ENCODE results near the gene CPZ. TPM values are rescaled to one million over a fixed set of nuclear protein-coding genes. Genes with fewer than 3 reads are reported as not detected.

The CPZ gene
- polyA plus RNA-seq, 1 donor (not counting 4 experiments of a cell fraction or from before 2014, with no cell fraction given), result not detected

DNA sequence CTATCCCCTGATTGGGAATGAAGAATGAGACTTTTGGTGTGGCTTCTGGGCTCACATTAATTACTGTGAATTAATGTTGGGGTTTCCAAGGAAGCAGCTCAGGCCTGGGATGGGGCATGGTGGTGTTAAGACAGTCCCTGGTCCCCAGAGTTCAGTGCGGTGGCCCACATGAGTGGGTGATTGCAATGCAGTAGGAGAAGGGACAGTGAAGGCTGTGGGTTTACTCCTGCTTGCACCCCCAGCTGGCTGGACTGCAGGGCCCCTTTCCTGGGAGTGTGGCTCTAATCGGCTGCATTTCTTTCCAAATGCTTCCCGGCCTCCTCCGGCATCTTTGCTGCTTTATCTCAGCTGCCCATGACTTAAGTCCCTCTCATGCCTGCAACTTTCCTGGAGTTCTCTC, 40.5 kb upstream of the CPZ start:
- dilution Hi-C loops (cut with MboI; ENCODE audit: extremely low pct_ligation_motif_present, low sequenced_read_pairs), result no loop called here

DNA sequence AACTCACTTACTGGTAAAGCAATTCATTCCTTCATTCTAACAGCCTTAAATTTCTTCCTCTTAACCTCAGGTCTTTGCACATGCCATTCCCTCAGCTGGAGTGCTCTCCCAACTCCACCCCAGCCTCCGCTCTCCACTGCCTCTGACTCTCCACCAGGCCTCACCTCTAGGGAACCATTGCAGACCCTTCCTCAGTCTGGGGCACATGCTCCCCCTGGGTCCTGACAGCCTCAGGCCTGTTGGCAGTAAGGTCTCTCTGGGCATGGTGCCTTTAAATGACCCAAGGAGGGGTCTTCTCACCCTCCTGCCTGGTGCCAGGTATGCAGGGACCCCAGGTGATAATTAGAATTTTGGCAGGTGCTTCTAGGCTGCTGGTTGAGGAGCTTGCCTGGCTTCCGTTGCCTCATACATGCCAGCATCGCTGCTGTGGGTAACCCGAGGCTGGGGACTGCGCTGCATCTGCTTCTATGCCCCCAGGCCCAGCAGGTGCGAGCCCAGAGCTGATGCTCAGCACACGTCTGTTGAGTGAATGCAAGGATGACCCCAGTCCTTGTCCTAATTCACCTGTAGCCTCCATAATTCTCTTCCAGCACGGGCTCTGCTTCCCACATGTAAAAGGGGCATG, 39.9 kb upstream of the CPZ start:
- H4K20me1 ChIP-seq (ENCODE audit: control insufficient read depth, extremely low read depth, insufficient read depth, low read length), result no peaks in the 10 kb centered on the region
- peaks cover 5% of the 10 kb centered on the region for H3K4me1 ChIP-seq (ENCODE audit: control insufficient read depth, extremely low read depth, insufficient read depth, low read length)
- no peaks in the 10 kb centered on the region for H3K9me3 ChIP-seq (ENCODE audit: control insufficient read depth, low read depth, low read length)
- dilution Hi-C loops (cut with MboI; ENCODE audit: extremely low pct_ligation_motif_present, low sequenced_read_pairs), result no loop called here
- H3K36me3 ChIP-seq (ENCODE audit: control insufficient read depth in 2 of 2, extremely low read depth in 1 of 2, insufficient read depth in 2 of 2, low read length in 2 of 2), result no peaks in the 10 kb centered on the region
- no peak overlapping the region for H3K9ac ChIP-seq (ENCODE audit: control insufficient read depth, extremely low read depth, insufficient read depth, low read length)
- H3K9me1 ChIP-seq (ENCODE audit: control insufficient read depth, extremely low read depth, insufficient read depth, low read length), result no peaks in the 10 kb centered on the region
- H3K79me2 ChIP-seq (ENCODE audit: control insufficient read depth, insufficient read depth, low read length), result no peaks in the 10 kb centered on the region
- H3K27ac ChIP-seq (ENCODE audit: control insufficient read depth, insufficient read depth, low read length), result no peak overlapping the region
- H2AFZ ChIP-seq (ENCODE audit: control insufficient read depth, low read length), result no peak overlapping the region
- H3K4me3 ChIP-seq (ENCODE audit: control insufficient read depth in 2 of 3, extremely low read depth in 1 of 3, insufficient read depth in 2 of 3, low read depth in 1 of 3, low read length in 3 of 3), result no peak overlapping the region
- TF ChIP-seq, protein P1, sequence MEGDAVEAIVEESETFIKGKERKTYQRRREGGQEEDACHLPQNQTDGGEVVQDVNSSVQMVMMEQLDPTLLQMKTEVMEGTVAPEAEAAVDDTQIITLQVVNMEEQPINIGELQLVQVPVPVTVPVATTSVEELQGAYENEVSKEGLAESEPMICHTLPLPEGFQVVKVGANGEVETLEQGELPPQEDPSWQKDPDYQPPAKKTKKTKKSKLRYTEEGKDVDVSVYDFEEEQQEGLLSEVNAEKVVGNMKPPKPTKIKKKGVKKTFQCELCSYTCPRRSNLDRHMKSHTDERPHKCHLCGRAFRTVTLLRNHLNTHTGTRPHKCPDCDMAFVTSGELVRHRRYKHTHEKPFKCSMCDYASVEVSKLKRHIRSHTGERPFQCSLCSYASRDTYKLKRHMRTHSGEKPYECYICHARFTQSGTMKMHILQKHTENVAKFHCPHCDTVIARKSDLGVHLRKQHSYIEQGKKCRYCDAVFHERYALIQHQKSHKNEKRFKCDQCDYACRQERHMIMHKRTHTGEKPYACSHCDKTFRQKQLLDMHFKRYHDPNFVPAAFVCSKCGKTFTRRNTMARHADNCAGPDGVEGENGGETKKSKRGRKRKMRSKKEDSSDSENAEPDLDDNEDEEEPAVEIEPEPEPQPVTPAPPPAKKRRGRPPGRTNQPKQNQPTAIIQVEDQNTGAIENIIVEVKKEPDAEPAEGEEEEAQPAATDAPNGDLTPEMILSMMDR (optimal IDR thresholded peaks at IDR 0.05 in 1 of 3, IDR thresholded peaks at IDR 0.05 in 1 of 3, conservative IDR thresholded peaks at IDR 0.05 in 1 of 3; ENCODE audit: extremely low read depth in 1 of 3, insufficient read depth in 2 of 3, low read length in 3 of 3), result no peak
- no peak for TF ChIP-seq EZH2 (IDR thresholded peaks at IDR 0.05; ENCODE audit: low read length)
- H3K27me3 ChIP-seq (ENCODE audit: control insufficient read depth, extremely low read depth, insufficient read depth, low read length), result peaks cover 9% of the 10 kb centered on the region
- H3K4me2 ChIP-seq (ENCODE audit: control insufficient read depth, extremely low read depth, insufficient read depth, low read depth, low read length), result no peak overlapping the region
- no peak for DNase-seq (ENCODE audit: low read depth, low spot score)
- FAIRE-seq, result no peak

More for the DNA sequence above, 40.5 kb upstream of the CPZ start:
- Histone ChIP-seq H3K9me1 (ENCODE audit: control insufficient read depth, extremely low read depth, insufficient read depth, low read length) (no peaks in the 10 kb centered on the region), H2AFZ (ENCODE audit: control insufficient read depth, low read length) (no peak overlapping the region), H3K27ac (ENCODE audit: control insufficient read depth, insufficient read depth, low read length) (no peak overlapping the region), H3K4me1 (ENCODE audit: control insufficient read depth, extremely low read depth, insufficient read depth, low read length) (peaks cover 11% of the 10 kb centered on the region), H3K9me3 (ENCODE audit: control insufficient read depth, low read depth, low read length) (no peaks in the 10 kb centered on the region), H3K27me3 (ENCODE audit: control insufficient read depth, extremely low read depth, insufficient read depth, low read length) (peaks cover 9% of the 10 kb centered on the region), H3K4me2 (ENCODE audit: control insufficient read depth, extremely low read depth, insufficient read depth, low read depth, low read length) (no peak overlapping the region), H4K20me1 (ENCODE audit: control insufficient read depth, extremely low read depth, insufficient read depth, low read length) (no peaks in the 10 kb centered on the region), H3K79me2 (ENCODE audit: control insufficient read depth, insufficient read depth, low read length) (no peaks in the 10 kb centered on the region), H3K36me3 (ENCODE audit: control insufficient read depth in 2 of 2, extremely low read depth in 1 of 2, insufficient read depth in 2 of 2, low read length in 2 of 2) (no peaks in the 10 kb centered on the region), H3K9ac (ENCODE audit: control insufficient read depth, extremely low read depth, insufficient read depth, low read length) (no peak overlapping the region), H3K4me3 (ENCODE audit: control insufficient read depth in 2 of 3, extremely low read depth in 1 of 3, insufficient read depth in 2 of 3, low read depth in 1 of 3, low read length in 3 of 3) (no peak overlapping the region)
- no peak for FAIRE-seq
- no peak for TF ChIP-seq EZH2 (IDR thresholded peaks at IDR 0.05; ENCODE audit: low read length)
- TF ChIP-seq, protein P1 (optimal IDR thresholded peaks at IDR 0.05 in 1 of 3, IDR thresholded peaks at IDR 0.05 in 1 of 3, conservative IDR thresholded peaks at IDR 0.05 in 1 of 3; ENCODE audit: extremely low read depth in 1 of 3, insufficient read depth in 2 of 3, low read length in 3 of 3), result no peak
- DNase-seq (ENCODE audit: low read depth, low spot score), result no peak
